ENCODE results near the gene SPRY4. TPM values are rescaled to one million over a fixed set of nuclear protein-coding genes. Genes with fewer than 3 reads are reported as not detected.
"Not testable (repeated sequence)": the region's sequence is repeated elsewhere in the genome, so short reads cannot be mapped to it uniquely, and the experiment has no call there.

The SPRY4 gene, protein sequence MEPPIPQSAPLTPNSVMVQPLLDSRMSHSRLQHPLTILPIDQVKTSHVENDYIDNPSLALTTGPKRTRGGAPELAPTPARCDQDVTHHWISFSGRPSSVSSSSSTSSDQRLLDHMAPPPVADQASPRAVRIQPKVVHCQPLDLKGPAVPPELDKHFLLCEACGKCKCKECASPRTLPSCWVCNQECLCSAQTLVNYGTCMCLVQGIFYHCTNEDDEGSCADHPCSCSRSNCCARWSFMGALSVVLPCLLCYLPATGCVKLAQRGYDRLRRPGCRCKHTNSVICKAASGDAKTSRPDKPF
- polyA plus RNA-seq (2013, experiment 1 of 2; ENCODE audit: insufficient read length): 4.3 TPM
- 5.5 TPM for polyA plus RNA-seq (2013, experiment 2 of 2; ENCODE audit: insufficient read length)

DNA sequence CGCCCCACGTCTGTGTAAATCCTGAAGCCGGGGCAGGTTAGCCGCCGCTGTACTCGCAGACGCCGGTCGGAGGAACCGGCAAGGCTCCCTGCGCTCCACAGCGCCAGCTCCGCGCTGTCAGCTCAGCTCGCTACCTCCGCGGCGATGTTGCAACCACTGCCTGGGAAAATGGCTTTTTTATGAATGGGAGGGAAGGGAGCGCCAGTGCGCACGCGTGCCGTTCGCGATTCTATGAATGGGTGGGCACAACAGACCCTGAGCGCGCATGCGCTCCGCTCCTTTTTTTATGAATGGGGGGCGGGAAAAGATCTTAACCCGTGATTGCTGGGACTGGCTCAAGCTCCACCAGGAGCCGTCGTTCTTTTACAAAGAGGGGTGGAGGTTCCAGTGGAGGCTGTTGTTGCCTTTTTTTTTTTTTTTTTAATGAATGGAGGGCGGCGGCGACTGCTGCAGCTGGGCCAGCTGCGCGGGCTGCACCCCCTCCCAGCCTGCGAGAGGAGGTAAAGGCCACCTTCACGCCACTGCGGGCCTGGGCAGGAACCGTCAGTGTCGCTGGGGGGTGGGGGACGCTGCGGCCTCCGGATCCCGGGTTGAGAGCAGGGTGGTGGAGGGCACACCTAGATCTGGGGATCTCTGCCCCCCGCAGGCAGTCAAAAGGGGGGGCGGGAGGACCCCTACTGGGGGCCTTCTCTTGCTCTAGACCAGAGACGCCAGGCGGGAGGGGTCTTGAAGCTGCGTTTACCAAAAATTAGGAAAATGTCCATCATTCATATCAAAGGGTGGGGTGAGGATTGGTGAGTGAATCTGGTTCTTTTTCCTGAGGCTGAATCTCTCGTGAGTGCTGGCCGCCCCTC, at the start of gene SPRY4:
Gene SPRY4 (minus strand): TSS at position 151 of the 854 bp plus-strand sequence. CDS start 9,913 bp downstream, outside the sequence.
- peak; percentile 98 for DNase-seq

DNA sequence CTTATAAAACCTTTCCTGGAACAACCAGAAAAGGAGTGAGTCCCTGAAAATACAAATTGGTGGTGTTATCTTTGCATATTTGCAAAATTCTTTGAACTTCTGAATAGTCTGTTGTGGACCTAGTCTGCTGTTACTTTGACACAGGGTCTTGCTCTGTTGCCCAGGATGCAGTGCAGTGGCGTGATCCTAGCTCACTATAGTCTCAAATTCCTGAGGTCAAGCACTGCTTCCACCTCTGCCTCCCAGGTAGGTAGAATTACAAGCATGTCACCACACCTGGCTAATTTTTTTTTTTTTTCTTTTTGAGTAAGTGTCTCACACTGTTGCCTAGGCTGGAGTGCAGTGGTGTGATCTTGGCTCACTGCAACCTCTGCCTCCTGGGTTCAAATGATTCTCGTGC, 43.7 kb upstream of the SPRY4 start:
- DNase-seq: no peak

- DNase-seq: no peak
These were observed 41.2 kb upstream of the SPRY4 start for GRCh38 chr5:142366007-142366406.

GRCh38 chr5:142364251-142365145, 39.7 kb upstream of the SPRY4 start:
- DNase-seq: no peak

GRCh38 chr5:142363619-142363963, 38.8 kb upstream of the SPRY4 start:
- no peak for DNase-seq

DNA sequence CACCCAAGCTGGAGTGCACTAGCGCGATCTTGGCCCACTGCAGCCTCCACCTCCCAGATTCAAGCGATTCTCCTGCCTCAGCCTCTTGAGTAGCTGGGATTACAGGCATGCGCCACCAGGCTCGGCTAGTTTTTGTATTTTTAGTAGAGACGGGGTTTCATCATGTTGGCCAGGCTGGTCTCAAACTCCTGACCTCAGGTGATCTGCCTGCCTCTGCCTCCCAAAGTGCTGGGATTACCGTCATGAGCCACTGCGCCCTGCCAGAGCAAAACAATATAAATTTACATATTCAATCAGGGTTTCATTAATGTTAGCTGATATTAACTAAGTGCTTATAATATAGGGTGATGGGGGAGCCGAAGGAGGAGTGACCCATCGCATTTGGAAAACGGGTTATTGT, 37.4 kb upstream of the SPRY4 start:
- not testable (repeated sequence) for DNase-seq

- DNase-seq: peak; percentile 24
These were observed 35.8 kb upstream of the SPRY4 start for GRCh38 chr5:142360607-142361120.

GRCh38 chr5:142360051-142360498, 35.3 kb upstream of the SPRY4 start:
- no peak for DNase-seq

GRCh38 chr5:142358648-142359047, 33.8 kb upstream of the SPRY4 start:
- no peak for DNase-seq

- no peak for DNase-seq
These were observed 33.3 kb upstream of the SPRY4 start for GRCh38 chr5:142358121-142358520.

GRCh38 chr5:142357469-142358090, 32.8 kb upstream of the SPRY4 start:
- no peak for DNase-seq

DNA sequence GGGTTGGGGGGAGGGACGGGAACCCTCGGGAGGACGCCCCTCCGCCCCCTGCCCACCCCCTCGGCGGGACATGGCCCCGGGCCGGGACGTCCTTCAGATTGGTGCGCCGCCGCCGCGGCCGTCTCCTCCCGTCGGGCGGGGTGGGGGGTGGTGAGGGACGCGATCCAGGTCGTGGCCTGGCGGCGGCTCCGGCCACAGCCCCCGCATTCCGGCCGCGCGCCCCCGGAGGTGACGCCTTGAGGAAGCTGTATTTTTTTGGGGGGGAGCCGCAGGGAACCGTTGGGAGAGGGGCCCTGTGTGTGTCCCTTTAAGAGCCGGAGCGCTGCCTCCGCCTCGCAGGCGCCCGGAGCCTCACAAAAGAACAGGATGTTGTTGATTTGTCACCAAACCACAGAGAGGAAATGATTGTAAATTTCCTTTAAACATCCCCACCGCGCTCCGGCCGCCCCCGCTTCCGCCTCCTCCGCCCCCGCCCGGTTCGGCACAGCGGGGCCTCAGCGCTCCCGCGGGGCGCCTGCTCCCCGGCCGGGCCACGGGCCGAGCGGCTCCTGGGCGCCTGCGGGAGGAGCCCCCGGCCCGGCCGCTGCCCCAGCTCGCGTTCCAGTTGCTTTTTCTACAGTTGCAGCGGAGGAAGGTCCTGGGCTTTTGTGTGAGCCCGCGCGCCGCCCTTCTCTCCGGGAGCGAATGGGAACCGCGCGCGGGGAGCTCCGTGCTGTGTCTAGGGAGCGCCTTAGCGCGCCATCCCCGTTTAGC, 32.1 kb upstream of the SPRY4 start:
- peak; percentile 87 for DNase-seq

DNA sequence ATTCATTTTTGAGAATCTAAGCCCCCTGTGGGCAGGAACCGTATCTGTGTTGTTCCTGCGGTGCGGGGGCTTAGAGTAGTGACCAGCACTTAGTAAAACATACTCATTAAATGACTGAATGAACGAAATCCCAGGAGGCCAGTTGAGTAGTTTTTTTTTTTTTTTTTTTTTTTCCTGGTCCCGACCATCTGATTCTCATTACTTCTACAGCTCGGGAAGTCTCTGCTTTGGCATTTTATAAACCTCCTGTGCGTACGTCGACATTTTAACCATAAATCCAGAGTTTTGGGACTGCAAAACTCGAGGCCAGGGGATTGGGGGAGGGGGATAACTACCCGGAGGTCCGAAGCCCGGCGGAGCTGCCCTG, 31.5 kb upstream of the SPRY4 start:
- DNase-seq: peak; percentile 70

- DNase-seq: no peak
These were observed 28.3 kb upstream of the SPRY4 start for GRCh38 chr5:142353071-142353472.

DNA sequence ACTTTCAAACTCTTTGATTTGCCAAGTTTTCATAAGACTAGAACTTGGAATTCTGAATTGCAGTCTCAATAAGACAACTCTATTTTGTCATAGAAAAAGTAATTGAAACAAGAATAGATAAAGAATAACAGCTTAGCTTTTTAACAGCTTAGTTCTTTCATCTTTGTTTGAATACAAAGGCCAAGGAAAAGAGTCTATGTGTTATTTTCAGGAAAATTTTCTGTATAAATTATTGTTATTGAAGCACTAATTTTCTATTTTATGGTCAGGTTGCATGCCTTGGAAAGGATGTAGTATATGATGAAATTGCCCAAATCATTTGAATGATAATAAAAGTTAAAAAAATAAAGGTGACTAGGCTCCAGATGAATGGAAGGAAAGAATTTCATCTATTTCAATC, 25.2 kb upstream of the SPRY4 start:
- no peak for DNase-seq

GRCh38 chr5:142346706-142347105, 21.9 kb upstream of the SPRY4 start:
- DNase-seq: no peak

GRCh38 chr5:142344915-142345314, 20.1 kb upstream of the SPRY4 start:
- DNase-seq: not testable (repeated sequence)

GRCh38 chr5:142343531-142343930, 18.7 kb upstream of the SPRY4 start:
- DNase-seq: no peak

DNA sequence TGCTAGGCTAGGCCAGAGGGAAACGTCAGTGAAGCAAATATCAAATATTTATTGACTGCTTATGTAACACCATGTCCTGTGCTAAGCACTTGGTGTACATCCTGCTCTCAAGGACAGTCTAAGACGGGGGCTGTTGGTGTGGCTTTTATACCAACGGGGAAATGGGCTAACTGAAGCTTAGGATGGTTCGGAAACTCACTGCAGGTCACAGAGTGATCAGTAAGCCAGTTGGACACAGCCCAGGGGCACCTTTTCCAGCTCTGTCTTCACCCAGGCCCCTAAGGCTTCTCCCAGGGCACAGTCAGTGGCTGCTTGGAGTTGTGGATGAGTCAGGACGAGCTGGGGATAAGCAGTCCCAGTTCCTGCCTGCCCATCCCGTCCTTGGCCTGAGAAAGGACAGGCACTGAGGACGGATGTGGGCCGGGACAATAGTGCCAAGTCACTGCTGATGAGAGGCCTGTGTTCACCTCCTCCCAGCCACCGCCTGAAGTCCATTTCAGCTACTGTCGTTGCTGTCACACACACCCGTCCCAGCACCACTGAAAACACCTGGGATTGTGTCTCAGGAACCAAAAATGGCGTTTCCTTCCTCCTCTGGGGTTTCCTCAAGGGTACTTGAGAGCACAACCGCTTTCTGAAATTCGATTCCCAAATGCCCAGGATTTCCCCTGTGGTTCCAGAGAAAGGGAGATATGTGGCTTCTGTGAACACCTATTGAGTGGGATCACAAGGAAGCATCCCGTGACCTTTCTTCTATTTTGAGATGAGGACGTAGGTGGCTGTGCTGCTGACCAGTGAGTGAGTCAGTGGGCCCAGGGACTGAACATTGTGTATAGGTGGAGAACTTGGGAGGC, 17.5 kb upstream of the SPRY4 start:
- no peak for DNase-seq

DNA sequence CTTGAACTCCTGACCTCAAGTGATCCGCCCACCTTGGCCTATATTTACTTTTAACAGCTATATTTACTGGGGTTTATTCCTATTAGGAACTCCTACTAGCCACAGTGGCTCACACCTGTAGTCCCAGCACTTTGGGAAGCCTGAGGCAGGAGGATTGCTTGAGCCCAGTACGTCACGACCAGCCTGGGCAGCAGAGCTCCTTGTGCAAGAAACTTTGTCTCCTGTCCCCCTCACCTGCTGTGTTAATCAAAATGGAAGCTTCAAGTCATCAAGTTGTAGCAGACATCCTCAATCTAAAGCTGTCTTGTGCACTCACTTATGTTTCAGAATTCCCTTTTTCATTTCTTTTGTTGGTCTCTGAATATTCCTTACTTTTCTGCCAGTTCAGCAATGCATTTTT, 15.0 kb upstream of the SPRY4 start:
- DNase-seq: no peak

All from fibroblast of skin of scalp (primary cell).